HEK293T (cell line): ENCODE measurements around the gene ESR1.

Experiments used
- CTCF ChIA-PET: fragments of 350-600 bp; formaldehyde crosslinking; extraction: SDS; loops from one replicate; lab custom pipeline; 2021; ENCODE audit warnings: antibody characterized with exemption, inconsistent platforms; lab: Yijun Ruan, JAX
- POLR2A ChIA-PET: fragments of 350-600 bp; formaldehyde crosslinking; extraction: SDS; loops from one replicate; lab custom pipeline; 2020; ENCODE audit warnings: antibody characterized with exemption, inconsistent platforms; lab: Yijun Ruan, JAX
- DNase-seq: peaks from one replicate; pipeline ENCODE4 v3.0.0; 2012; ENCODE audit warnings: mixed read lengths; ENCODE audit errors: extremely low spot score
- ARNT ChIP-seq: fragments of 450-650 bp; IDR thresholded peaks from 2 replicates; pipeline ENCODE4 v1.6.1; 2017; ENCODE audit warnings: mild to moderate bottlenecking
- BHLHE40 ChIP-seq: fragments of 450-650 bp; IDR thresholded peaks from 2 replicates; pipeline ENCODE4 v1.6.1; 2016; ENCODE audit warnings: mild to moderate bottlenecking, moderate library complexity, borderline replicate concordance
- CTBP1 ChIP-seq: fragments of 450-650 bp; IDR thresholded peaks from 2 replicates; pipeline ENCODE4 v1.6.1; 2016; ENCODE audit warnings: borderline replicate concordance
- ELF4 ChIP-seq: fragments of 450-650 bp; IDR thresholded peaks from 2 replicates; pipeline ENCODE4 v1.6.1; 2017; ENCODE audit warnings: antibody characterized with exemption
- FOXA1 ChIP-seq: fragments of 450-650 bp; IDR thresholded peaks from 2 replicates; pipeline ENCODE4 v1.6.1; 2016; ENCODE audit warnings: mild to moderate bottlenecking
- FOXK2 ChIP-seq: fragments of 450-650 bp; IDR thresholded peaks from 2 replicates; pipeline ENCODE4 v1.6.1; 2016; ENCODE audit warnings: mild to moderate bottlenecking
- FOXM1 ChIP-seq: fragments of 450-650 bp; IDR thresholded peaks from 2 replicates; pipeline ENCODE4 v1.6.1; 2017; ENCODE audit warnings: mild to moderate bottlenecking, borderline replicate concordance
- HDGF ChIP-seq: fragments of 450-650 bp; IDR thresholded peaks from 2 replicates; pipeline ENCODE4 v1.6.1; 2017; ENCODE audit warnings: antibody characterized with exemption, borderline replicate concordance
- L3MBTL2 ChIP-seq: fragments of 450-650 bp; conservative IDR thresholded peaks from 2 replicates; pipeline ENCODE4 v1.6.1; 2016; ENCODE audit warnings: mild to moderate bottlenecking
- LEF1 ChIP-seq: fragments of 450-650 bp; IDR thresholded peaks from 2 replicates; pipeline ENCODE4 v1.6.1; 2017; ENCODE audit warnings: mild to moderate bottlenecking, borderline replicate concordance
- NFRKB ChIP-seq: fragments of 450-650 bp; IDR thresholded peaks from 2 replicates; pipeline ENCODE4 v1.6.1; 2016; ENCODE audit warnings: mild to moderate bottlenecking, moderate library complexity
- SP1 ChIP-seq: fragments of 450-650 bp; IDR thresholded peaks from 2 replicates; pipeline ENCODE4 v1.6.1; 2017
- SUZ12 ChIP-seq: fragments of 450-650 bp; IDR thresholded peaks from 2 replicates; pipeline ENCODE4 v1.6.1; 2016; ENCODE audit warnings: mild to moderate bottlenecking
- TARDBP ChIP-seq: fragments of 450-650 bp; IDR thresholded peaks from 2 replicates; pipeline ENCODE4 v1.6.1; 2016
- ZNF384 ChIP-seq: fragments of 450-650 bp; IDR thresholded peaks from 2 replicates; pipeline ENCODE4 v1.6.1; 2016
- TF ChIP-seq, protein P1 (sequence below): fragments of 450-650 bp; IDR thresholded peaks from 2 replicates; pipeline ENCODE4 v1.6.1; 2016

The ESR1 gene

GRCh38 chr6:151905072-151905471 is 97.6 kb downstream of the ESR1 start:
- DNase-seq: no peak
- ChIA-PET POLR2A (no interaction called here), CTCF (no interaction called here)
- TF ChIP-seq FOXM1: no peak
- TF ChIP-seq SP1: no peak
- TF ChIP-seq, protein P1, sequence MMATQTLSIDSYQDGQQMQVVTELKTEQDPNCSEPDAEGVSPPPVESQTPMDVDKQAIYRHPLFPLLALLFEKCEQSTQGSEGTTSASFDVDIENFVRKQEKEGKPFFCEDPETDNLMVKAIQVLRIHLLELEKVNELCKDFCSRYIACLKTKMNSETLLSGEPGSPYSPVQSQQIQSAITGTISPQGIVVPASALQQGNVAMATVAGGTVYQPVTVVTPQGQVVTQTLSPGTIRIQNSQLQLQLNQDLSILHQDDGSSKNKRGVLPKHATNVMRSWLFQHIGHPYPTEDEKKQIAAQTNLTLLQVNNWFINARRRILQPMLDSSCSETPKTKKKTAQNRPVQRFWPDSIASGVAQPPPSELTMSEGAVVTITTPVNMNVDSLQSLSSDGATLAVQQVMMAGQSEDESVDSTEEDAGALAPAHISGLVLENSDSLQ: no peak
- TF ChIP-seq LEF1: no peak
- TF ChIP-seq SUZ12: no peak
- TF ChIP-seq ZNF384: no peak

DNA sequence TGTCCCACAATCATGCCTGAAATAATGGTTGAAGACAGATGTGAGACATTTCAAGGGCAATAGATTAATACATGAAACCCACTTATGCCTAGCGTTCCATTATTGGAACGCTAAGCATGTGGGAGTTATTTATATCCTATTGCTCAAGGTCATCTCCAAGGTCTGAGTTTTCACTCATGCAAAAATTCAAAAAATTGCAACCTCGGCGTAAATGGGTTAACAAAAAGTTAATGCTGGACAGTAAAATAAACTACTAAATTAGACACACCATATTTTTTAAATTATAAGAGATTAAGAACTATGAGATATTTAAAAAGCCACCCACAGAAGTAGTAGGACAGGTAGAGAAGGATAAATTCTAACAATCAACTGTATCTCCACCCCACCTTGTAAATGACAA is 98.4 kb downstream of the ESR1 start:
- DNase-seq: no peak
- POLR2A ChIA-PET: no interaction called here
- no peak for TF ChIP-seq NFRKB
- no peak for TF ChIP-seq ZNF384
- TF ChIP-seq FOXM1: no peak
- TF ChIP-seq BHLHE40: no peak
- no peak for TF ChIP-seq SUZ12
- TF ChIP-seq TARDBP: no peak
- TF ChIP-seq SP1: no peak
- no peak for TF ChIP-seq ARNT
- TF ChIP-seq, protein P1: no peak
- TF ChIP-seq CTBP1: no peak
- CTCF ChIA-PET: no interaction called here

GRCh38 chr6:151911401-151911800 is 103.9 kb downstream of the ESR1 start:
- ChIA-PET POLR2A (no interaction called here), CTCF (no interaction called here)
- no peak for DNase-seq
- TF ChIP-seq ELF4 (no peak), TARDBP (no peak), SUZ12 (no peak), ARNT (no peak), BHLHE40 (no peak), NFRKB (no peak)

GRCh38 chr6:151914484-151914883 is 107.0 kb downstream of the ESR1 start:
- ChIA-PET POLR2A (no interaction called here), CTCF (interaction anchor here (0.6 kb wide), 1 partner anchor 18 kb away, joined by 5 read pairs; no protein-coding TSS in a partner anchor)
- no peak for DNase-seq
- no peak for TF ChIP-seq HDGF
- TF ChIP-seq ZNF384: no peak
- TF ChIP-seq CTBP1: no peak

DNA sequence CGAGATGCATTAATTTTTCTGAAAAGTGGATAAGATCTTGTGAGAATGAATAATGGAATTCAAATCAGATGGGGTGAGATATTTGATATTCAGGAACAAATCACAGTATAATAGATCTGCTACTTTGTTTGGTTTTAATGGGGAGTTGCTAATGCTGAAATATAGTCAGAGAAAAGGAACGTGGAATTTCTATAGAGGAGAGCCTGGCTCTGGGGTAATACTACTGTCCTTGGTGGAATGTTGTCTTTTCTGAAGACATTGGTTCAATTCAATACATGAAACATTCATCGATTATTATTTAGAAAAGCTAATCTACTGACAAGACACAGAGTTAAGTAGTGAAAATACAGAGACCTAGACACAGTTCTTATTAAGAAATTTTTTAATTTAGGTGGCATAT is 108.6 kb downstream of the ESR1 start:
- CTCF ChIA-PET: no interaction called here
- no peak for DNase-seq
- POLR2A ChIA-PET: no interaction called here
- no peak for TF ChIP-seq NFRKB
- TF ChIP-seq ARNT: no peak
- TF ChIP-seq TARDBP: no peak
- no peak for TF ChIP-seq SUZ12
- no peak for TF ChIP-seq FOXK2
- no peak for TF ChIP-seq LEF1
- TF ChIP-seq SP1: no peak
- no peak for TF ChIP-seq ELF4
- TF ChIP-seq FOXM1: no peak
- TF ChIP-seq L3MBTL2: no peak
- no peak for TF ChIP-seq FOXA1

GRCh38 chr6:151916680-151917164 is 109.2 kb downstream of the ESR1 start:
- ChIA-PET CTCF (no interaction called here), POLR2A (no interaction called here)
- no peak for DNase-seq
- no peak for TF ChIP-seq FOXA1
- TF ChIP-seq SUZ12: no peak
- TF ChIP-seq ARNT: no peak
- TF ChIP-seq HDGF: no peak
- TF ChIP-seq, protein P1: no peak
- TF ChIP-seq NFRKB: no peak
- no peak for TF ChIP-seq FOXM1
- no peak for TF ChIP-seq ZNF384

DNA sequence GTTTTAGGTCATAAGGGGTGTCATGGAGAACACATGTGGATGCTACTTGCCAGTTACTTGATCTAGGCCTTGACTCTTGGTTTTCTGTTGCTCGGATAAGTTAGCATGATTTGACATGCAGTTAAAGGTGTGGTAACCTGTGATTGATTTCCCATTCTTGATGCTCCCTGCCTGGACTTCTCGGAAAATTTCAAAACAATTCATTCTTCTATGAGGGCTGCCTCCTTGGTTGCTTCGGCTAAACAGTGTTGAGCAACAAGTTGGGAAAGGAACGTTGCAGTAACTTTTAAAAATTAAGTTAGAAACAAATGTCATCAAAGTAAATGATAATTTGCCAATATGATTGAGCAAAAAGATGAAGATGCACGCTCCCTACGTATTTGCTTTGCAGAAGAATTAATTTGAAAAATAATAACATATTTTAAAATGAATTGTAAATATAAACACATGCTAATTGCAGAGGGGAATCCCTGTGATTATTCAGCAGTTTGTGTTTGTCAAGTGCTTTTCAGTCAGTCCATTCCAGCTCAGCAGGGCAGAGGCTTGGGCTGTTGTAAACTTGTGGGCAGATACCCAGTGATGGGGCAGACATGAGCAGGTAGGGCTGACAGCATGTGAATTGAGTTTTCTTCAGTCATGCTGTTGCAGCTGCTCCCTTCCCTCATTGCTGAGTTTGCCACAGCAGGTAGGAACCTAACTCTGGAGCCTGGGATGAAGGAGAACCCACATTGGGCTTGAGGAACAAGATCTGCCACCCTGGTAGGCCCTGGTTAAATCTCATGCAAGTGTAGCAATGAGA is 110.2 kb downstream of the ESR1 start:
- no peak for DNase-seq
- TF ChIP-seq SP1 (no peak), LEF1 (no peak), FOXM1 (no peak), CTBP1 (no peak), HDGF (no peak), FOXK2 (no peak), BHLHE40 (no peak), FOXA1 (no peak), L3MBTL2 (no peak), NFRKB (no peak), ELF4 (no peak), ZNF384 (no peak), SUZ12 (no peak), TARDBP (no peak), ARNT (no peak)
- TF ChIP-seq, protein P1: no peak
- ChIA-PET POLR2A (no interaction called here), CTCF (no interaction called here)
